ENCODE data around the gene CYP2W1.
A peak's percentile ranks its signal among the peaks of the same experiment; 100 is the strongest.
"Not testable (repeated sequence)": the region's sequence is repeated elsewhere in the genome, so short reads cannot be mapped to it uniquely, and the experiment has no call there.

The CYP2W1 gene

DNA sequence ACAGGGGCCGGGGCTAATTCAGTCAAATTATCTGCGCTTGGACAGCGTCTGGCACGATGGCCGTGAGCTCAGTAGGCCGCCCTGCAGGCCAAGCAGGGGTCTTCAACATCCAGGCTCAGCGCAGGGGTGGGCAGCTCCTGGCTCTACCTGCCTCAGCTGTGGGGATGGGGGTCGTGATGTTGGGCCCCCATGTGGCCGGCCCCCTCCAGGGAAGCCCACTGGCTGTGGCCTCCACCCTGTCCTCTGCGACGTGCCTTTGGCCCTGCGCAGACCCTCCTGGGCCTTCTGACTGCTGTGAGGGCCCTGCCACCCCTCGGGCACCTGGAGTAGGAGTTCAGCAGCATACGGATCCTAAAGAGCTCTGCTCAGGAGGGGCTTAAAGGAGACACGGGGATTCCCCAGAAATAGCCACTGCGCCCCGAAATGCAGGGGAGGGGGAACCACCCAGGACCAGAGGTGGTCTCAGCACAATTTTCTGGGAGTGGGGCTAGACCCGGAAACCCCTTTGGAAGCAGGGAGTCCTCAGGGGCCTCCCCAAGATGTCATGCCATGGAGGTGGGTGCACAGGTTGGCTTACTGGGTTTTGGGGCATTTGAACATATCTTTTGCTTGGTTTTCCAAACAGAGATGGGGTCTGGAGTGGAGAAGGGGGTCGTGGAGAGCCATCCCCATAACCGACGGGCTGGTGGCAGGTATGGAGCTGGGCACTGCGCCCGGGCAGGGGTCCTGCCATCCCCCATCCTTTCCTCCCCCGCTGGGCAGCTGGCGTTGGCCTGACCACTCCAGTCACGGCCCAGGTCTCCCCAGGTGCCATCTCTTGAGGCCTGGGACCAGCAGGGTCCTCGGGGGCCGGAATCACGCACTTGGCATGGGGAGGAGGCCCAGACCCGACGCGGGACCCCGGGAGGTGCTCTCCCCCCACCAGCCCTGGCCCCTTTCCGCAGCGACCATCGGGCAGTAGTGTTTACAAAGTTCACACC is 24.5 kb upstream of the CYP2W1 start:
- Mint-ChIP-seq H3K4me1 (ENCODE audit: low read depth) (peaks cover 6% of the 10 kb centered on the region), H3K36me3 (ENCODE audit: low read depth) (no peaks in the 10 kb centered on the region), H3K27me3 (peaks cover 14% of the 10 kb centered on the region), H3K27ac (no peak overlapping the region), H3K4me3 (no peak overlapping the region), H3K9me3 (no peaks in the 10 kb centered on the region)
- no peak for DNase-seq

DNA sequence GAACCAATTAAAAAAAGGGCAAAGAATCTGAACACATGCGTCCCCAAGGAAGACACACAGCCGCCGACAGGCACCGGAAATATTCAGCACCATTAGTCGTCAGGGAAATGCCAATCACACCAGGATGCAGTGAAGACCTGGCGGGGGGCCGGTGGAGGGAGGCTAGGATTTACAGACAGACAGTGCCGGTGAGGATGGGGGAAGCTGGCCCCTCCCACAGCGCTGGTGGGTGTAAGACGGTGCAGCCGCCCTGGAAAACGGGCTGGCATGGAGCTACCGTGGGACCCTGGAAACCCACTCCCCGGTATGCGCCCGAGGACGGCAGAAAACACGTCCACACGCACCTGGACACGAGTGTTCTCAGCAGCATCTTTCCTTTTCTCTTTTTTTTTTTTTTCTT is 23.7 kb upstream of the CYP2W1 start:
- Mint-ChIP-seq H3K4me3 (no peak overlapping the region), H3K36me3 (ENCODE audit: low read depth) (no peaks in the 10 kb centered on the region), H3K27me3 (peaks cover 16% of the 10 kb centered on the region), H3K27ac (no peak overlapping the region), H3K4me1 (ENCODE audit: low read depth) (peaks cover 10% of the 10 kb centered on the region), H3K9me3 (no peaks in the 10 kb centered on the region)
- no peak for DNase-seq

- H3K27ac Mint-ChIP-seq; DNase-seq; H3K9me3 Mint-ChIP-seq; H3K4me3 Mint-ChIP-seq; H3K36me3 Mint-ChIP-seq (ENCODE audit: low read depth): not testable (repeated sequence)
- H3K27me3 Mint-ChIP-seq: peaks cover 18% of the 10 kb centered on the region
- H3K4me1 Mint-ChIP-seq (ENCODE audit: low read depth): peaks cover 15% of the 10 kb centered on the region
Observed at GRCh38 chr7:959740-960139, 23.2 kb upstream of the CYP2W1 start.

DNA sequence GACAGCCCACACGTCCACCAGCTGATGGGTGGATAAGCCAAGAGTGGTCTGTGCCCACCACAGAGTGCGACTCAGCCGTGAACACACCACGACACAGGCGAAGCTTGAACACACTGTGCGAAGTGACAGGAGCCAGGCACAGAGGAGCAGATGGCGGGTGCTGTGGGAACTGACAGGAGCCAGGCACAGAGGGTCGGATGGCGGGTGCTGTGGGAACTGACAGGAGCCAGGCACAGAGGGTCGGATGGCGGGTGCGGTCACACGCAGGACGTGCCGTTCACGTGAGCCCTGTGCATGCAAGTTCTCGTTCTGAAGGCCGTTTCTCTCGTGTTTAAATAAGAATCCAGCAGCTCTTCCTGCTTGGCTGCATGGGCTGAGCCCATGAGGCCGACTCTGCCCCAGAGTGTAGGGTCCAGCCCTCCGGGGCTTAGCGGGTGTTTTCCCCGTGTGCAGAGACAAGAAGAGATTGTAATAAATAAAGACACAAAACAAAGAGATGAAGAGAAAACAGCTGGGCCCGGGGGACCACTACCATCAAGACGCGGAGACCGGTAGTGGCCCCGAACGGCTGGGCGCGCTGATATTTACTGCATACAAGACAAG is 22.6 kb upstream of the CYP2W1 start:
- Mint-ChIP-seq H3K9me3 (no peaks in the 10 kb centered on the region), H3K36me3 (ENCODE audit: low read depth) (no peaks in the 10 kb centered on the region), H3K4me1 (ENCODE audit: low read depth) (peaks cover 18% of the 10 kb centered on the region), H3K27ac (no peak overlapping the region), H3K4me3 (no peak overlapping the region), H3K27me3 (peaks cover 15% of the 10 kb centered on the region)
- no peak for DNase-seq

DNA sequence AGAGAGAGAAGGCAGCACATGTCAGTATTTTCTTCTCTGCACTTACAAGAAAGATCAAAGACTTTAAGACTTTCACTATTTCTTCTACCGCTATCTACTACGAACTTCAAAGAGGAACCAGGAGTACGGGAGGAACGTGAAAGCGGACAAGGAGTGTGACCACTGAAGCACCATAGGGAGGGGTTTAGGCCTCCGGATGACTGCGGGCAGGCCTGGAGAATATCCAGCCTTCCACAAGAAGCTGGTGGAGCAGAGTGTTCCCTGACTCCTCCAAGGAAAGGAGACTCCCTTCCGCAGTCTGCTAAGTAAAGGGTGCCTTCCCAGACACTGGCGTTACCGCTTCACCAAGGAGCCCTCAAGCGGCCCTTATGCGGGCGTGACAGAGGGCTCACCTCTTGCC is 22.0 kb upstream of the CYP2W1 start:
- H3K4me3 Mint-ChIP-seq: not testable (repeated sequence)

DNA sequence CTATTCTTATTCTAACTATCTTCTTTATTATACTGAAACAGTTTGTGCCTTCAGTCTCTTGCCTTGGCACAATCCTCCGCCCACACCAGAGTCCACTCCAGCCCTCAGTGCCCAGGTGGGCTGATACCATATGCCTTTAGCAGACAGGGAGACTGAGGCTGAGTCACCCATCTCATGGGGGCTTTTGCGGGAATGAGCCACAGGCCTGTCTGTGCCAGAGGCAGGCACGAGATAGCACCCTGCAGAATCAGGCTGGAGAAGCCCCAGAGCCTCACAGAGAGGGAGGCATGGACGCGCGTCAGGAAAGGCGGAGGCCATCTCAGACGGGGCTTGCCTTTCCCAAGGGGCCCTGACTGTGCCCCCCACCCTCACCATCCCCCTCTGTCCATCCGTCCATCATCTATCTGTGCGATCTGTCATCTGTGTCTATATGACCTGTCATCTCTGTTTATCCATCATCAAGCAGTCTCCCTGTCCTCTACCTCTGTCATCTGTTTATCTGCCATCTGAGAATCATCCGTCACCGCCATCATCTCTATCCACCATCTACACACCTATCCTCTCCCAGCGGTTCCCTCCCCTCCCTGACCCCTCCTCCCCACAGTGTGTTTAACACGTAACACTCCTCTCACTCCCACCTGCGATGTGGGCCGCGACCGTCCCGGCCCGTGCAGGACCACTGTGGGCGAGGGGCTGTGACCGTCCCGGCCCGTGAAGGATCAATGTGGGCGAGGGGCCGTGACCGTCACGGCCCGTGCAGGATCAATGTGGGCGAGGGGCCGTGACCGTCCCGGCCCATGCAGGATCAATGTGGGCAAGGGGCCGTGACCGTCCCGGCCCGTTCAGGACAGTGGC is 21.2 kb upstream of the CYP2W1 start:
- H3K9me3 Mint-ChIP-seq: no peaks in the 10 kb centered on the region
- no peak overlapping the region for H3K27ac Mint-ChIP-seq
- peaks cover 22% of the 10 kb centered on the region for H3K4me1 Mint-ChIP-seq (ENCODE audit: low read depth)
- H3K36me3 Mint-ChIP-seq (ENCODE audit: low read depth): peaks cover 6% of the 10 kb centered on the region
- peaks cover 10% of the 10 kb centered on the region for H3K27me3 Mint-ChIP-seq
- no peak overlapping the region for H3K4me3 Mint-ChIP-seq
- DNase-seq: no peak

More for the DNA sequence above, 22.0 kb upstream of the CYP2W1 start:
- H3K27me3 Mint-ChIP-seq: peaks cover 12% of the 10 kb centered on the region
- not testable (repeated sequence) for DNase-seq; H3K27ac Mint-ChIP-seq; H3K36me3 Mint-ChIP-seq (ENCODE audit: low read depth); H3K9me3 Mint-ChIP-seq
- H3K4me1 Mint-ChIP-seq (ENCODE audit: low read depth): peaks cover 18% of the 10 kb centered on the region

DNA sequence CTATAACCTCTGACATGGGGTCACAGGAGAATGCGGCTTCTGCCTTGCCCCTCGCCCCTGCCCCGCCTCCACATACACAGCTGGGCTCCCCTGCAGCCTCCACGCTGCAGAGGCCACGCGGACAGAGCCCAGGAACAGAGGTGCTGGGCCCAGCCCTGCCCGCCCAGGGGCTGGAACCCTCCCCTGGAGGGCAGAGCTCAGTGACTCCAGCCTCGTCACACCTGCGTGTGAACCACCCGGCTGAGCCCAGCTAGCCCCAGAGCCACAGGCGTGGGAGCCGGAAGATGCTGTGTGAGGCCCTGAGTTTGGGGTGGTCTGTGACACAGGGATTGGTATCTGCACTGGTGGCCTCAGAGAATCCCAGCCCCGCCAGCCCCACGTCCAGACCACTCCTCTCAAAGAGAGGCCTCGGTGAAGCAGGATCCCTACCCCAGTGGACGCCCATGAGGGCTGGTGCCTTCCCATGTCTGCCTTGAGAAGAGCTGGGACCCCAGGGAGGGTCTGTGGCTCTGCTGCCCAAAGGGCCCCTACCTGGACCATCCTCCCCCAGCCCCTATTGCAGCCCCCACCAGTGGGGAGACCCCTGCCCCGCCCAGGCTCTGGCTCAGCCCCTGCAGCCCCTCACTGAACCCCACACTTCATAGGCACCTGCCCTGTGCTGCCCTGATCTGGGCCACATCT is 20.4 kb upstream of the CYP2W1 start:
- Mint-ChIP-seq H3K27ac (no peak overlapping the region), H3K9me3 (no peaks in the 10 kb centered on the region)
- DNase-seq: no peak

GRCh38 chr7:963236-964078 is 19.5 kb upstream of the CYP2W1 start:
- Mint-ChIP-seq H3K36me3 (ENCODE audit: low read depth) (peaks cover 23% of the 10 kb centered on the region), H3K4me3 (no peak overlapping the region), H3K27me3 (peaks cover 10% of the 10 kb centered on the region), H3K27ac (peak overlapping the region; percentile 9), H3K9me3 (no peaks in the 10 kb centered on the region), H3K4me1 (ENCODE audit: low read depth) (peaks cover 22% of the 10 kb centered on the region)
- no peak for DNase-seq

More for the DNA sequence above, 20.4 kb upstream of the CYP2W1 start:
- Mint-ChIP-seq H3K4me3 (no peak overlapping the region), H3K4me1 (ENCODE audit: low read depth) (peaks cover 22% of the 10 kb centered on the region), H3K36me3 (ENCODE audit: low read depth) (peaks cover 13% of the 10 kb centered on the region), H3K27me3 (peaks cover 10% of the 10 kb centered on the region)

DNA sequence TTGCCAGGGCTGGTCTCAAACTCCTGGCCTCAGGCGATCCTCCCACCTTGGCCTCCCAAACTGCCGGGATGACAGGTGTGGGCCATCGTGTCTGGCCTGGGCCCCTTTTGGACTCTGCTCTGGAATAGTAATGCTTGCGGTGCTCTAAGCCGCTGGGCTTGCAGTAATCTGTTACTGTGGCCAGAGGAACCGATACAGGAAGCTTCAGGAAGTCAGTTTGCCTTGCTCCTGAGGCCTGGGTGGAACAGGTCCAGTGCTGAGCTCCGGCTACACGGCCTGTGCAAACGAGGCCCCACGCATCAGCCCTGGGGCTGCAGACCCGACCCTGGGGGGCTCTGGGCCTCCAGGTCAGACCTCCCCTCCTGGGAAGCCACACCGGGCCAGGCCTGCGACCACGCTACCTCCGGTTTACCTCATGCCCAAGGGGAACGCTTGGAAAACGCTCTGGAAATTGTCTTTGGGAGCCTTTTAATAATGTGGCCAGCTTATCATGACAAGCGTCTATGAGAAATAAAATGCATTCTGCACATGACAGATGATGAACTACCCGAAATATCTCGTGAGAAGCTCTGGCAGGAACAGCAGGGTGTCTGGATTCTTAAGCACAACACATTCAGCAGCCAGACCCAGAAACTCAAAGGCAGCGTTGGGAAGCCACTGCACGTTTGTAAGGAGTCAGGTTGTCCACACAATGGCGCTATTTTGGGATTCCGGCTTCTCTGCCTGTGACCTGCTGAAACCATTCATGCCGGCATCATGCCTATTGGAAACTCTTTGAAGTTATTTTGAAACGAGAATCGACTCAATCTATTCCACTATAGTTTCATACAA is 18.4 kb upstream of the CYP2W1 start:
- Mint-ChIP-seq H3K27ac (no peak overlapping the region), H3K4me1 (ENCODE audit: low read depth) (peaks cover 22% of the 10 kb centered on the region), H3K36me3 (ENCODE audit: low read depth) (peaks cover 34% of the 10 kb centered on the region), H3K4me3 (no peak overlapping the region), H3K27me3 (peaks cover 10% of the 10 kb centered on the region), H3K9me3 (no peaks in the 10 kb centered on the region)
- DNase-seq: no peak

DNA sequence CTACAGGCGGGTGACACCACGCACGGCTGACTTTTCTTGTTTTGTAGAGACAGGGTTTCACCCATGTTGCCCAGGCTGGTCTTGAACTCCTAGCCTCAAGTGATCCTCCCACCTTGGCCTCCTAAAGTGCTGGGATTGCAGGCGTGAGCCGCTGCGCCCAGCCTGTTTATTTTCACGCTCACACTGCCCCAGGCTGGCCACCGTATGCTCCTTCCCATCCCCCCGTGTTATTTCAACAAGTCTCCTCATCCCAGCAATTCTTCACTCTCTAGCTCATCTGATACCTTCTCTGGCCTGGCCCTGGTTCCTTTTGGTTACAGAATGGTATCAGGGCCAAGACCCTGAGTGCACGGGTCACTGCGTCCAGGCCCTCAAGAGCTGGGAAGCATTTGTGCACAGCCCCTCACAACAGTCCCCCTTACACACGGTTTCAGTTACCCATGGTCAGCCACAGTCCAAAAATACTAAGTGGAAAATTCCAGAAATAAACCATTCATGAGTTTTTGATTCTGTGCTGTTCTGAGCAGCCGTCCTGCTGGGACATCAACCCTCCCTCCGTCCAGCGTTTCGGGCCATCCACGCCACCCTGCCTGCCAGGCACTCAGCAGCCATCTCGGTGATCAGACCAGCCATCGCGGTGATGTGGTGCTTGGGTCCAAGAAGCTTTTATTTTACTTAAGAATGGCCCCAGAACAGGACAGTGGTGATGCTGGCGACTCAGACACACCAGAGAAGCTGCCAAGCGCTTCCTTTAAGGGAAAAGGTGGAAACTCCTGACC is 16.5 kb upstream of the CYP2W1 start:
- Mint-ChIP-seq H3K27me3 (peaks cover 10% of the 10 kb centered on the region), H3K27ac (no peak overlapping the region), H3K4me1 (ENCODE audit: low read depth) (peaks cover 29% of the 10 kb centered on the region), H3K36me3 (ENCODE audit: low read depth) (peaks cover 49% of the 10 kb centered on the region), H3K9me3 (no peaks in the 10 kb centered on the region), H3K4me3 (no peak overlapping the region)
- DNase-seq: no peak

DNA sequence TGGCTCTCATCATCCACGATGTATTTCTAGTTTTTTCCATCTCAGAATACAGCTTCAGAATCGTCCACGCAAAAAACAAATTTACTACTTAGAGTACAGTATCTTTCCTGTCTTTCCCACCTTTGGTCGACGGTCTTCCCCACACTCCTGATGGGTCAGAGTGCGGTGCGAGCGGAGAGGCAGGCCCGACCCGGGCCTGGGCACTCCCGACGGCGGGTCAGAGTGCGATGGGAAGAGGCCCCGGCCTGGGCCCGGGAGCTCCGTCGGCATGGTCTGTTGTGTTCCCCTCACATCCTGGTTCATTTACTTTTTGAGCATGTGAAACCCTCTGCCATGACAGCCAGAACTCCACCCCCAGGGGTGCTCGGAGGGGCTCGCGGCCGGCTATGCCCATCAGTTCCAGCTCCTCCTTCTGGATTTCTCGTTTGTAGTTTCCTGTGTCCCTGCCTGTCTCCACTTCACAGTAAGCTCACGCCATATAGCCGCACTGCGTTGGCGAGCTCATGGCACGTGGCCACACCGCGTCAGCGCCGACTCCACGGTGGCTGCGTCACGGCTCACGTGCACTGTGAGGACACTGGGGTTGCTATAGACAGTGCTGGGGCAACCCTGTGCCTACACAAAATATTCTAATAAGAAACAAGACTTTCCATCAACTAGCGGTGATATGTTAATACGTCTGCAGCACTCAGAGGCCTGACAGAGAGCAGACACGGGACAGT is 15.5 kb upstream of the CYP2W1 start:
- Mint-ChIP-seq H3K4me1 (ENCODE audit: low read depth) (peaks cover 37% of the 10 kb centered on the region), H3K27ac (no peak overlapping the region), H3K36me3 (ENCODE audit: low read depth) (peaks cover 58% of the 10 kb centered on the region), H3K4me3 (no peak overlapping the region), H3K27me3 (peaks cover 6% of the 10 kb centered on the region), H3K9me3 (no peaks in the 10 kb centered on the region)
- DNase-seq: no peak

All from activated T-cell treated with anti-CD3 and anti-CD28 coated beads, Interleukin-2, amount 50 U/mL, for 24 hours (primary cell).